RWPE2 (cell line): ENCODE results near the gene RNF138.

Experiments
- ATAC-seq: fragments of 200-7000 bp; cut with Tn5 transposase; 3 replicates; pipeline ENCODE4 v1.9.1; 2021; ENCODE audit warnings: low read depth
- DNase-seq: peaks from one replicate; pipeline ENCODE4 v3.0.0-alpha.2; 2020; ENCODE audit warnings: low spot score
- H3K27ac ChIP-seq: fragments of 450-650 bp; 2 replicates; pipeline ENCODE4 v1.5.1; 2017; ENCODE audit warnings: mild to moderate bottlenecking; ENCODE audit not compliant: poor library complexity, severe bottlenecking
- H3K27me3 ChIP-seq: fragments of 250-450 bp; sonication (Bioruptor Pico); 2 replicates; pipeline ENCODE4 v1.5.1; 2021; ENCODE audit warnings: mild to moderate bottlenecking, moderate library complexity; ENCODE audit not compliant: insufficient read depth, poor library complexity, severe bottlenecking
- H3K36me3 ChIP-seq: fragments of 250-450 bp; sonication (Bioruptor Pico); 2 replicates; pipeline ENCODE4 v1.5.1; 2020; ENCODE audit warnings: low read depth, mild to moderate bottlenecking, moderate library complexity
- H3K4me1 ChIP-seq: fragments of 250-450 bp; sonication (Bioruptor Pico); 2 replicates; pipeline ENCODE4 v1.5.1; 2021; ENCODE audit warnings: mild to moderate bottlenecking, moderate library complexity; ENCODE audit not compliant: insufficient read depth, poor library complexity, severe bottlenecking
- H3K4me3 ChIP-seq: fragments of 250-450 bp; sonication (Bioruptor Pico); 2 replicates; pipeline ENCODE4 v1.5.1; 2021; ENCODE audit warnings: mild to moderate bottlenecking, moderate library complexity; ENCODE audit not compliant: severe bottlenecking
- H3K9me3 ChIP-seq: fragments of 250-450 bp; sonication (Bioruptor Pico); 2 replicates; pipeline ENCODE4 v1.5.1; 2021; ENCODE audit warnings: mild to moderate bottlenecking, moderate library complexity; ENCODE audit not compliant: severe bottlenecking
- TF ChIP-seq, protein P1 (sequence below): fragments of 450-650 bp; IDR thresholded peaks from one replicate; pipeline ENCODE4 v1.5.1; 2017; ENCODE audit warnings: mild to moderate bottlenecking, moderate library complexity; ENCODE audit not compliant: poor library complexity, severe bottlenecking

The RNF138 gene

DNA sequence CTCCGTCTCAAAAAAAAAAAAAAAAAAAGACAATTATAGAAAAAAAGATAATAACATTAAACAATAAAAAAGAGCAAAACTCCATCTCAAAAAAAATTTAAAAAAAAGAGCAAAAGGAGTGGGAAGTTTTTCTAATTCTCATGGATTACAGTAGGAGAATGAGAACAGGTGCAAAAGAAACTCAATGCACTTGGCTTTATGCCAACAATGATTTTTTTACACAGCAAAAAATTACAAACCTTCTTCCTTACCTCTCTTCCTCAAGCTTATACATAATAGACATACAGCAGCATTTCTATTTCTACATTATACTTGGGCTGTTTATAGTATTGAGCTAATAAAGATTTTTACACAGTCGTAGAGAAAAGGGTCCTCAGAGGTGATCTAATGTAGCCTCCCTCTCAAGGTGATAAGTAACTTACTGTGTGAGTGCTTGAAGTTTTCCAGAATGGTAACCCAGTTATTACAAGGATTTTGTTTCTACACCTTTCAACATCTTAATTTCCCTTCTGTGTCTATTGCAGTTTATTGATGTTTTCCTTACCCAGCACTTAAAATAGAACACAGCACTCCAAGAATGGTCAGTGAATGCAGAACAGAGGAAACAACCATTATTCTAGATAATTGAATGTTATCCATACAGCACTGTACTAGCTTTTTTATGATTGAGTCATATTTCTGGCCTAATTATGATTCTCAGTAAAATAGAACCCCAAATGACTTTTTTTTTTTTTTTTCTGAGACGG lies 34.9 kb upstream of the RNF138 start:
- Histone ChIP-seq H3K9me3 (no peaks in the 10 kb centered on the region), H3K4me3 (no peak overlapping the region), H3K4me1 (no peaks in the 10 kb centered on the region), H3K27me3 (no peaks in the 10 kb centered on the region), H3K36me3 (no peaks in the 10 kb centered on the region), H3K27ac (no peak overlapping the region)
- TF ChIP-seq, protein P1, sequence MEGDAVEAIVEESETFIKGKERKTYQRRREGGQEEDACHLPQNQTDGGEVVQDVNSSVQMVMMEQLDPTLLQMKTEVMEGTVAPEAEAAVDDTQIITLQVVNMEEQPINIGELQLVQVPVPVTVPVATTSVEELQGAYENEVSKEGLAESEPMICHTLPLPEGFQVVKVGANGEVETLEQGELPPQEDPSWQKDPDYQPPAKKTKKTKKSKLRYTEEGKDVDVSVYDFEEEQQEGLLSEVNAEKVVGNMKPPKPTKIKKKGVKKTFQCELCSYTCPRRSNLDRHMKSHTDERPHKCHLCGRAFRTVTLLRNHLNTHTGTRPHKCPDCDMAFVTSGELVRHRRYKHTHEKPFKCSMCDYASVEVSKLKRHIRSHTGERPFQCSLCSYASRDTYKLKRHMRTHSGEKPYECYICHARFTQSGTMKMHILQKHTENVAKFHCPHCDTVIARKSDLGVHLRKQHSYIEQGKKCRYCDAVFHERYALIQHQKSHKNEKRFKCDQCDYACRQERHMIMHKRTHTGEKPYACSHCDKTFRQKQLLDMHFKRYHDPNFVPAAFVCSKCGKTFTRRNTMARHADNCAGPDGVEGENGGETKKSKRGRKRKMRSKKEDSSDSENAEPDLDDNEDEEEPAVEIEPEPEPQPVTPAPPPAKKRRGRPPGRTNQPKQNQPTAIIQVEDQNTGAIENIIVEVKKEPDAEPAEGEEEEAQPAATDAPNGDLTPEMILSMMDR, result no peak
- DNase-seq, result no peak
- ATAC-seq, result no peak

DNA sequence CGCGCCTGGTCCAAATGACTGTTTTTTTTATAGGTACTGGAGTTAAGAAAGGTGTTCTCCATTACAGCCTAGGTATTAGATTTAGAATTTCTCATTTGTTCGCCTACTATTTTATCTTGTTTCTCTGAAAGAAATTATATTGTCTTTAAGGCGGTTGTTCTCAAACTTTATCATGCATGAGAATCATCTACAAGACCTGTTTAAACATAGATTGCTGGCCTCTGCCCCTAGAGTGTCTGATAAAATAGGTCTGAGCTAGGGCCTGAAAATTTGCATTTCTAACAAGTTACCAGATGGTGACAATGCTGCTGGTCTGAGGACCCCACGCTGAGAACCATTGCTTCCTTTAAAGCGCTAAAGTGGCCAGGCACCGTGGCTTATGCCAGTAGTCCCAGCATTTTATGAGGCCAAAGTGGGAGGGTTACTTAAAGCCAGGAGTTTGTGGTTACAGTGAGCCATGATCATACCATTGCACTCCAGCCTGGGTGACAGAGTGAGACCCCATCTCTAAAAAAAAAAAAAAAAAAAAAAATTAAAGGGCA lies 34.0 kb upstream of the RNF138 start:
- H3K9me3 ChIP-seq, result no peaks in the 10 kb centered on the region
- TF ChIP-seq, protein P1, result no peak
- H3K4me1 ChIP-seq, result no peaks in the 10 kb centered on the region
- DNase-seq (no peak), ATAC-seq (no peak)
- H3K27me3 ChIP-seq, result no peaks in the 10 kb centered on the region
- no peak overlapping the region for H3K4me3 ChIP-seq
- H3K36me3 ChIP-seq, result no peaks in the 10 kb centered on the region
- H3K27ac ChIP-seq, result no peak overlapping the region

DNA sequence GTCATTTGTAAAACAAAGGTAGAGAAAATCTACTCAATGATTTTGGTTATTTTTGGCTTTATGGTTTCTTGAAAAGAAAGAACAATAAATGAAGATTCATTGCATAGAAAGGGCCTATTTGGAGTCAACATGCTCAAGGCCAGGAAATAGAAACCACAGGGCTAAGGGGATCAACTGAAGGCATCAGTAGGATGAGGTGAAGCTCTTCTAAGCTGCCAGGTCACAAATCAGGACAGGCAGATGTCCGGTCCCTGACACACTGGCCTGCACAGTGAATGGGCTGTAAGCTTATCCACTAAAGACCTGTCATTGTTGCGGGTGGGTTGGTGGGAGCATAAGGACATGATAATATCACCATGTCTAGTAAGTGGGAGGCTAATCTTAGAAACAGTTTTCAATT lies 31.6 kb upstream of the RNF138 start:
- H3K36me3 ChIP-seq, result no peaks in the 10 kb centered on the region
- TF ChIP-seq, protein P1, result no peak
- no peaks in the 10 kb centered on the region for H3K9me3 ChIP-seq
- H3K4me3 ChIP-seq, result no peak overlapping the region
- no peak overlapping the region for H3K27ac ChIP-seq
- H3K27me3 ChIP-seq, result no peaks in the 10 kb centered on the region
- DNase-seq (no peak), ATAC-seq (no peak)
- H3K4me1 ChIP-seq, result no peaks in the 10 kb centered on the region

DNA sequence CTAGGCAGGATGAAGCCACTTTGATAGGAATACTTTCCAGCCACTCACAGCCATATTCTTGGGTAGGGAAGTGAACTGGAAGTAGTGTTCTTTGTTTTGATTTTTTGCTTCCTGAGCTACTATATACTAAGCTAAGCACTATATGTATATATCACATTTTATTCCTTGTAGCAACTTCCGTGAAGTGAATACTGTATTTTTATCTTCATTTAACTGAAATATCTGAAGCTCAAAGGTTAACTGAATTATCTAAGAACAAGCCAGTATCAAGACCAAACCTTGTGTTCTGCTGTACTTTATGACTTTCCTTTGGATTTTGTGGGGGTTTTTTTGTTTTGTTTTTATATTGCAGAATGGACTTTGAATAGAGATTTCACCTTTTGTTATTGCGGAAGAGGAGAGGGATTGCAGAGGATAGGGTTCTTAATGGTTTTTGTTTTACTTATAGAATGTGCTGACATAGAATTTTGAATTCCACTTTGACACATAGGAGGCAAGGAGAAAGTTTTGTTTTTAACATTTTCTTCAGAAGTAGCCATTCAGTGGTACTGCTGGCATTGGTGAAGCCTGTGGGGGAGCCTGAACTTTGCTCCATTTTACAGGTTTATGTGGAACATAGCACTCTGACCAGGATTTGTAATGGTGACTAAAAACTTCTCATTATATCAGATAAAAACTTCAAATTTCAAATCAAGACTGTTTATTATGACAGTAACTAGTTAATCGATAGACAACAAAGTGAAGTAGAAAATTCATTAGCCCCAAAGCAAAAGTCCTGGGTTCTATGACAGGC lies 24.1 kb upstream of the RNF138 start:
- TF ChIP-seq, protein P1, result no peak
- no peak for DNase-seq
- H3K27ac ChIP-seq, result no peak overlapping the region
- H3K4me3 ChIP-seq, result no peak overlapping the region
- no peak for ATAC-seq
- no peaks in the 10 kb centered on the region for H3K9me3 ChIP-seq
- no peaks in the 10 kb centered on the region for H3K27me3 ChIP-seq
- no peaks in the 10 kb centered on the region for H3K4me1 ChIP-seq
- no peaks in the 10 kb centered on the region for H3K36me3 ChIP-seq
